GM21447 (cell line): Measurements from ENCODE around the gene TPRN.

Experiments
- ATAC-seq: cut with Tn5 transposase; IDR thresholded peaks from one replicate; pipeline ENCODE4 v1.9.1; 2021; ENCODE audit not compliant: unreplicated experiment

TPRN gene

GRCh38 chr9:137213160-137214060, 12.9 kb upstream of the TPRN start:
- ATAC-seq = no peak

- ATAC-seq = no peak
These were observed 12.0 kb upstream of the TPRN start for GRCh38 chr9:137212520-137212919.

GRCh38 chr9:137211532-137211931, 11.0 kb upstream of the TPRN start:
- no peak for ATAC-seq

- no peak for ATAC-seq
These were observed 6.1 kb upstream of the TPRN start for GRCh38 chr9:137206602-137207001.

- peak; percentile 33 for ATAC-seq
These were observed 4.9 kb upstream of the TPRN start, which contains the start of the genes NDOR1 and TMEM203 for GRCh38 chr9:137205126-137206069. NDOR1 (plus strand) TSS chr9:137205700; CDS start chr9:137205778, 78 bp downstream. TMEM203 (minus strand) TSS chr9:137205648; CDS start chr9:137205414, 234 bp downstream.

- ATAC-seq = no peak
These were observed 4.2 kb upstream of the TPRN start for GRCh38 chr9:137204731-137205125.

- no peak for ATAC-seq
These were observed 2.4 kb upstream of the TPRN start for GRCh38 chr9:137202966-137203365.

- no peak for ATAC-seq
These were observed 796 bp upstream of the TPRN start for GRCh38 chr9:137201205-137201868.

- no peak for ATAC-seq
These were observed 975 bp downstream of the TPRN start for GRCh38 chr9:137199411-137200121.

GRCh38 chr9:137198902-137199283, 1.6 kb downstream of the TPRN start:
- no peak for ATAC-seq

- ATAC-seq = no peak
These were observed 2.3 kb downstream of the TPRN start for GRCh38 chr9:137198051-137198901.

GRCh38 chr9:137195525-137196220, 4.9 kb downstream of the TPRN start:
- ATAC-seq = no peak

- ATAC-seq = no peak
These were observed 5.6 kb downstream of the TPRN start for GRCh38 chr9:137194909-137195308.

- ATAC-seq = no peak
These were observed 6.2 kb downstream of the TPRN start for GRCh38 chr9:137194388-137194787.

GRCh38 chr9:137193771-137194170, 6.8 kb downstream of the TPRN start:
- ATAC-seq = no peak

- ATAC-seq = no peak
These were observed 7.7 kb downstream of the TPRN start for GRCh38 chr9:137192859-137193258.

- ATAC-seq = no peak
These were observed 8.1 kb downstream of the TPRN start for GRCh38 chr9:137192448-137192780.

- ATAC-seq = no peak
These were observed 8.7 kb downstream of the TPRN start for GRCh38 chr9:137191691-137192447.
